Tibial nerve (tissue), 4 donors: ENCODE measurements around the gene EPHA3. TPM values are rescaled to one million over a fixed set of nuclear protein-coding genes. Genes with fewer than 3 reads are reported as not detected.

Experiments
- DNase-seq, 2 donors: peaks; one replicate each; pipeline ENCODE4 v3.0.0-alpha.2; 2019; ENCODE audit warnings: low spot score in 2 of 2
- H3K27ac ChIP-seq, 4 donors: fragments of 200-600 bp; sonication (generic) in 3 of 4; one replicate each; pipeline ENCODE4 v1.5.1; 2017 to 2019; ENCODE audit warnings: mild to moderate bottlenecking in 1 of 4
- H3K27me3 ChIP-seq, 2 donors: fragments of 200-600 bp; sonication (generic) in 1 of 2; one replicate each; pipeline versions ENCODE4 v1.5.1 to v1.6.0; 2017 to 2019
- H3K36me3 ChIP-seq, 3 donors: fragments of 200-600 bp; sonication (generic); one replicate each; pipeline ENCODE4 v1.5.1; 2018 to 2019
- H3K4me1 ChIP-seq, 4 donors: fragments of 200-600 bp; sonication (generic) in 3 of 4; one replicate each; pipeline ENCODE4 v1.5.1; 2017 to 2019
- H3K4me3 ChIP-seq, 4 donors: fragments of 200-600 bp; sonication (generic) in 3 of 4; one replicate each; pipeline ENCODE4 v1.5.1; 2017 to 2019; ENCODE audit warnings: mild to moderate bottlenecking in 1 of 4, moderate library complexity in 1 of 4
- H3K9me3 ChIP-seq, 4 donors: fragments of 200-600 bp; sonication (generic) in 3 of 4; one replicate each; pipeline ENCODE4 v1.5.1; 2017 to 2019
- CTCF ChIP-seq, 5 experiments: fragments of 200-600 bp in 3 of 5; fragments of 450-650 bp in 2 of 5; sonication (generic) in 3 of 5; IDR thresholded peaks; one replicate each; pipeline ENCODE4 v1.5.1; 2016 to 2019; ENCODE audit warnings: antibody characterized with exemption in 5 of 5, mild to moderate bottlenecking in 3 of 5, moderate library complexity in 2 of 5
- EP300 ChIP-seq, 2 donors: sonication (generic); formaldehyde crosslinking; IDR thresholded peaks; one replicate each; pipeline ENCODE4 v1.6.1; 2017; ENCODE audit warnings: antibody characterized with exemption in 2 of 2, mild to moderate bottlenecking in 1 of 2
- POLR2A ChIP-seq, 2 donors: fragments of 450-650 bp; IDR thresholded peaks; one replicate each; pipeline ENCODE4 v1.6.1; 2017; ENCODE audit warnings: antibody characterized with exemption in 2 of 2, mild to moderate bottlenecking in 2 of 2, moderate library complexity in 2 of 2
- WGBS, 2 donors: methylation state at CpG; one replicate each; pipeline ENCODE4 v1.1.5; 2018; 5-methylcytosine and 5-hydroxymethylcytosine counted together
- total RNA-seq, 4 donors: library from RNA; depleted of rRNA; stranded (reverse); fragments of >200 nt; gene quantifications; one replicate each; pipeline ENCODE4 v1.1.0, GENCODE V29; 2016

The EPHA3 gene
- total RNA-seq, 4 donors from 2014 or later: 6.1 to 20.1 (median 7.9) TPM

DNA sequence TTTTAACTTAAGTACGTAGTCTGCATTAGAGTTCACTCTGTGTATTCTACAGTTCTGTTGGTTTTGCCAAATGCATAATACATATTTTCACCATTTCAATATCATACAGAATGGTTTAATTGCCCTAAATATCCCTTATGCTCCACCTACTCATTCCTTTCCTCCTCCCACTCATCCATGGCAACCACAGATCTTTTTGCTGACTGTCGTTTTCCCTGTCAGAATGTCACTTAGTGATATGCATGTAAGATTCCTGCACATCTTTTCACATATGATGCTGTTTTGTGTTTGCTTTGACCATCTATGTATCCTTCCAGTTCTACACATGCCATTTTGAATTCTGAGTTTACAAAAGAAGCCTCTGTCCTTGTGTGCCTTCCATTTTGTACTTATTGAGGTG, 36.7 kb downstream of the EPHA3 start:
- Histone ChIP-seq H3K27ac (no peak overlapping the region), H3K27me3 (no peaks in the 10 kb centered on the region), H3K36me3 (no peaks in the 10 kb centered on the region), H3K4me1 (no peaks in the 10 kb centered on the region), H3K4me3 (no peak overlapping the region), H3K9me3 (no peaks in the 10 kb centered on the region)
- 78 to 79% methylated on average over 2 of the region's 2 CpGs for WGBS, 2 donors
- TF ChIP-seq CTCF (IDR thresholded peaks at IDR 0.05): no peak
- no peak for TF ChIP-seq EP300 (IDR thresholded peaks at IDR 0.05)
- no peak for TF ChIP-seq POLR2A (IDR thresholded peaks at IDR 0.05)
- no peak for DNase-seq

- Histone ChIP-seq H3K27ac (no peak overlapping the region), H3K9me3 (no peaks in the 10 kb centered on the region), H3K36me3 (no peaks in the 10 kb centered on the region), H3K4me3 (no peak overlapping the region), H3K27me3 (no peaks in the 10 kb centered on the region), H3K4me1 (no peaks in the 10 kb centered on the region)
- TF ChIP-seq CTCF (IDR thresholded peaks at IDR 0.05) (no peak), EP300 (IDR thresholded peaks at IDR 0.05) (peak in 1 of 2 donors; percentile 27)
- DNase-seq: peak in 1 of 2 donors; percentile 26
These were observed 38.6 kb downstream of the EPHA3 start for GRCh38 chr3:89145995-89146394.

DNA sequence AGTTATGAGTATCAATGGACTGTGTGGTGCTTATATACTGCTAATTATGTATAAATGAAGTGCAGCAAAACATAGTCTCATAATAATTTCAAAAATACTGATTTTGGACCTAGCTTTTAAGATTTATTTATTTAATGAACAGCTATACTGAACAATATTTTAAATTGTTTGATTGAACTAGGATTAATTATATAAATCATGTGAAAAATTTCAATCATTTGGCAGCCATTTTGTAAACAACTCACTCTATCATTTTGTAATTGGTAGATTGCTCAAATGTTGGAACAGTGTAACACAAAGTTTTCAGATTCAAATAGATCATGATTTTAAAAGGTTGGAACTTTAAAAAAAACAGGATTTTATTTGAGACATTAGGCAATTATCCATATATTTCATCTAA, 47.0 kb downstream of the EPHA3 start:
- Histone ChIP-seq H3K4me1 (no peaks in the 10 kb centered on the region), H3K27ac (no peak overlapping the region), H3K27me3 (no peaks in the 10 kb centered on the region), H3K4me3 (no peak overlapping the region), H3K9me3 (no peaks in the 10 kb centered on the region), H3K36me3 (no peaks in the 10 kb centered on the region)
- no peak for TF ChIP-seq CTCF (IDR thresholded peaks at IDR 0.05)
- no peak for TF ChIP-seq POLR2A (IDR thresholded peaks at IDR 0.05)
- no peak for TF ChIP-seq EP300 (IDR thresholded peaks at IDR 0.05)
- DNase-seq: no peak

DNA sequence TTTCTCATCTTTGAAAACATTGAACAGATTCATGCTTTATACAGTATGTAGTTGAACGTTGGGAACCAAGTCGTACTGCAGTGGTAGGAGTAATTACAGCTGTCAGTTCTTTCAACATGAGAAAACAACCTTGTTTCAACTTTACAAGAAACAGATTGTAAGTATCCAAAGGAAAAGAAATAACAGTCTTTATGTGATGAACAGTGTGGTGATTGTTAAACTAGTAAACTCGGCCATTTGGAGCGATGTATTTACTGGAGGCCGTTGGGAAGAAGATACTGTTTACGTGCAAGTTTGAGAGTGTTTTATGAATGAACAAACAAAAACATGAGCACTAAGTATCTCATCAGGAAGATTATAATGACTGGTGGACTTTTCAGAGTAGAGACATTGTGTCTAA, 48.4 kb downstream of the EPHA3 start:
- WGBS, 2 donors: 30% methylated on average over 6 of the region's 6 CpGs
- no peak for TF ChIP-seq POLR2A (IDR thresholded peaks at IDR 0.05)
- TF ChIP-seq CTCF (IDR thresholded peaks at IDR 0.05): no peak
- TF ChIP-seq EP300 (IDR thresholded peaks at IDR 0.05): no peak
- Histone ChIP-seq H3K4me3 (no peak overlapping the region), H3K36me3 (no peaks in the 10 kb centered on the region), H3K9me3 (no peaks in the 10 kb centered on the region), H3K27me3 (no peaks in the 10 kb centered on the region), H3K27ac (peak overlapping the region in 1 of 4 donors; percentile 26), H3K4me1 (no peaks in the 10 kb centered on the region)
- no peak for DNase-seq

DNA sequence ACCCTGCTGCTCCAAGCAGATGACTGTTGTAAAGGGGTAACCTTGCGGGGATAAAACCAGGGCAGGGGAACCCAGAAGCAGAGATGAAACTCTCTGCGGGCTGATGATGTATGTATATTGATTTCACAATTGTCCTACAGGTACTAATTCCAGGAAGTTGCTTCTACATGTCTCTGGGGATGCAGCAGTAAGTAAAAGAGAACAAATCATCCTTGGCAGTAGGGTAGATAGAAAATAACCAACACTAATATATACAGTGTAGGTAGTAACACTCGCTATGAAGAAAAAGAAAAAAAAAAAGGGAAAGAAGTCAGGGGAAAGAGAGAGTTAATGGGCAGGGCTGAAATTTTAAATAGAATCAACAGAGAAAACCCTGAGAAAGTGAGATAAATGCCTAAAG, 50.2 kb downstream of the EPHA3 start:
- no peak for DNase-seq
- Histone ChIP-seq H3K9me3 (no peaks in the 10 kb centered on the region), H3K27ac (no peak overlapping the region), H3K4me1 (no peaks in the 10 kb centered on the region), H3K4me3 (no peak overlapping the region), H3K27me3 (no peaks in the 10 kb centered on the region), H3K36me3 (no peaks in the 10 kb centered on the region)
- 87 to 96% methylated on average over 3 of the region's 3 CpGs for WGBS, 2 donors
- no peak for TF ChIP-seq POLR2A (IDR thresholded peaks at IDR 0.05)
- TF ChIP-seq EP300 (IDR thresholded peaks at IDR 0.05): no peak
- TF ChIP-seq CTCF (IDR thresholded peaks at IDR 0.05): no peak
